Hepatocyte (in vitro differentiated cells): ENCODE data around the gene FAM135A. TPM values are rescaled to one million over a fixed set of nuclear protein-coding genes. Genes with fewer than 3 reads are reported as not detected.
"Not testable (repeated sequence)": the region's sequence is repeated elsewhere in the genome, so short reads cannot be mapped to it uniquely, and the experiment has no call there.

ENCODE experiments used
- DNase-seq: peaks from one replicate; pipeline ENCODE4 v3.0.0-alpha.2; 2016; ENCODE audit warnings: low spot score
- H2AFZ ChIP-seq: fragments of 200-600 bp; sonication (generic); 2 replicates; pipeline ENCODE4 v1.6.0; 2016; ENCODE audit warnings: antibody characterized with exemption, mild to moderate bottlenecking
- H3K27ac ChIP-seq: fragments of 200-600 bp; sonication (generic); 2 replicates; pipeline ENCODE4 v1.5.1; 2016; ENCODE audit warnings: mild to moderate bottlenecking
- H3K27me3 ChIP-seq: fragments of 200-600 bp; sonication (generic); 2 replicates; pipeline ENCODE4 v1.6.1; 2016
- H3K36me3 ChIP-seq: fragments of 200-600 bp; sonication (generic); replicated peaks from 2 replicates; pipeline ENCODE4 v1.5.1; 2016; ENCODE audit warnings: low read depth; ENCODE audit not compliant: insufficient read depth
- H3K4me1 ChIP-seq: fragments of 200-600 bp; sonication (generic); 2 replicates; pipeline ENCODE4 v1.5.1; 2016; ENCODE audit warnings: mild to moderate bottlenecking, moderate library complexity; ENCODE audit not compliant: insufficient read depth
- H3K4me2 ChIP-seq: fragments of 200-600 bp; sonication (generic); 2 replicates; pipeline ENCODE4 v1.6.0; 2016
- H3K4me3 ChIP-seq: fragments of 200-600 bp; sonication (generic); 2 replicates; pipeline ENCODE4 v1.5.1; 2016; ENCODE audit warnings: mild to moderate bottlenecking
- H3K79me2 ChIP-seq: fragments of 200-600 bp; sonication (generic); 2 replicates; pipeline ENCODE4 v1.6.0; 2017; ENCODE audit warnings: mild to moderate bottlenecking
- H3K9me2 ChIP-seq: fragments of 200-600 bp; sonication (generic); replicated peaks from 2 replicates; pipeline ENCODE4 v1.6.0; 2017; ENCODE audit warnings: mild to moderate bottlenecking; ENCODE audit not compliant: insufficient read depth
- H3K9me3 ChIP-seq: fragments of 200-600 bp; sonication (generic); 2 replicates; pipeline ENCODE4 v1.5.1; 2016; ENCODE audit warnings: low read depth, mild to moderate bottlenecking
- H4K20me1 ChIP-seq: fragments of 200-600 bp; sonication (generic); 2 replicates; pipeline ENCODE4 v1.6.0; 2016; ENCODE audit warnings: mild to moderate bottlenecking; ENCODE audit not compliant: insufficient read depth, poor library complexity, severe bottlenecking
- EZH2 ChIP-seq: fragments of 200-600 bp; sonication (generic); IDR thresholded peaks from 2 replicates; pipeline ENCODE4 v1.6.1; 2016; ENCODE audit warnings: antibody characterized with exemption, mild to moderate bottlenecking, borderline replicate concordance
- EZH2phosphoT487 ChIP-seq: fragments of 200-600 bp; sonication (generic); IDR thresholded peaks from one replicate; pipeline ENCODE4 v1.6.1; 2018; ENCODE audit warnings: antibody characterized with exemption, mild to moderate bottlenecking, low read depth, moderate library complexity; ENCODE audit not compliant: unreplicated experiment, severe bottlenecking
- WGBS: methylation state at CpG from one replicate; pipeline ENCODE4 v1.1.6; 2016; ENCODE audit warnings: low lambda C conversion rate; ENCODE audit errors: missing lambda C conversion rate; 5-methylcytosine and 5-hydroxymethylcytosine counted together
- polyA plus RNA-seq: library from polyadenylated mRNA; unstranded; fragments of >200 nt; fragmentation: Nextera tagmentation; extraction: Ambion mirVana; gene quantifications from 2 replicates; pipeline ENCODE4 v1.2.1, GENCODE V29; 2016
- total RNA-seq: library from RNA; depleted of rRNA; stranded (reverse); fragments of >200 nt; gene quantifications from 2 replicates; pipeline ENCODE4 v1.2.3, GENCODE V29; 2014
- TF ChIP-seq, protein P1 (sequence below): fragments of 200-600 bp; sonication (generic); IDR thresholded peaks from 2 replicates; pipeline ENCODE4 v1.5.1; 2016; ENCODE audit warnings: antibody characterized with exemption, mild to moderate bottlenecking; ENCODE audit not compliant: poor library complexity

FAM135A gene
- total and polyA plus RNA-seq, 2 experiments from 2014 or later = 19.0 to 78.4 TPM

DNA sequence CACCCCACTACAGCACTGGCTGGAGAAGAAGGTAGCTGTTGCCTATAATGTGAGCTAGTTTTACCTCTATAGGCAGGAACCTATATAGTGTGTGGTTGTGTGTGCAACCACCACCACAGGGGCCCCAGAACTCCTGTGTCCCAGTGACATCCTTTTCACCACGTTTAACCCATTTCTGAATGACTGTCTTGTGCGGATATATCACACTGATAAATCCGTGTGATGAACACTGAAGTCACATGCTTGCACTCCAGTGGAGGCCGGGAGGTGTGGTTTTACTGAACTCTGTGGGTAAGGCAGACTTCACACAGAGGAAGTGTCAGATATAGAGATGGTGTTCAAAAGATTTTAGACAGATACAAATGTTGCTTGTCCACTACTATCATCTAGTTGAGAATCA lies 185.9 kb downstream of the FAM135A start:
- TF ChIP-seq, protein P1, sequence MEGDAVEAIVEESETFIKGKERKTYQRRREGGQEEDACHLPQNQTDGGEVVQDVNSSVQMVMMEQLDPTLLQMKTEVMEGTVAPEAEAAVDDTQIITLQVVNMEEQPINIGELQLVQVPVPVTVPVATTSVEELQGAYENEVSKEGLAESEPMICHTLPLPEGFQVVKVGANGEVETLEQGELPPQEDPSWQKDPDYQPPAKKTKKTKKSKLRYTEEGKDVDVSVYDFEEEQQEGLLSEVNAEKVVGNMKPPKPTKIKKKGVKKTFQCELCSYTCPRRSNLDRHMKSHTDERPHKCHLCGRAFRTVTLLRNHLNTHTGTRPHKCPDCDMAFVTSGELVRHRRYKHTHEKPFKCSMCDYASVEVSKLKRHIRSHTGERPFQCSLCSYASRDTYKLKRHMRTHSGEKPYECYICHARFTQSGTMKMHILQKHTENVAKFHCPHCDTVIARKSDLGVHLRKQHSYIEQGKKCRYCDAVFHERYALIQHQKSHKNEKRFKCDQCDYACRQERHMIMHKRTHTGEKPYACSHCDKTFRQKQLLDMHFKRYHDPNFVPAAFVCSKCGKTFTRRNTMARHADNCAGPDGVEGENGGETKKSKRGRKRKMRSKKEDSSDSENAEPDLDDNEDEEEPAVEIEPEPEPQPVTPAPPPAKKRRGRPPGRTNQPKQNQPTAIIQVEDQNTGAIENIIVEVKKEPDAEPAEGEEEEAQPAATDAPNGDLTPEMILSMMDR = no peak
- TF ChIP-seq EZH2phosphoT487 (no peak), EZH2 (no peak)
- no peaks in the 10 kb centered on the region for H4K20me1 ChIP-seq
- H3K27ac ChIP-seq = no peak overlapping the region
- no peaks in the 10 kb centered on the region for H3K9me3 ChIP-seq
- no peaks in the 10 kb centered on the region for H3K79me2 ChIP-seq
- no peaks in the 10 kb centered on the region for H3K36me3 ChIP-seq
- H3K9me2 ChIP-seq = no peaks in the 10 kb centered on the region
- no peak overlapping the region for H2AFZ ChIP-seq
- no peak for DNase-seq
- no peaks in the 10 kb centered on the region for H3K4me1 ChIP-seq
- WGBS = 88% methylated on average over 4 of the region's 4 CpGs
- no peak overlapping the region for H3K4me3 ChIP-seq
- no peak overlapping the region for H3K4me2 ChIP-seq
- H3K27me3 ChIP-seq = no peaks in the 10 kb centered on the region

DNA sequence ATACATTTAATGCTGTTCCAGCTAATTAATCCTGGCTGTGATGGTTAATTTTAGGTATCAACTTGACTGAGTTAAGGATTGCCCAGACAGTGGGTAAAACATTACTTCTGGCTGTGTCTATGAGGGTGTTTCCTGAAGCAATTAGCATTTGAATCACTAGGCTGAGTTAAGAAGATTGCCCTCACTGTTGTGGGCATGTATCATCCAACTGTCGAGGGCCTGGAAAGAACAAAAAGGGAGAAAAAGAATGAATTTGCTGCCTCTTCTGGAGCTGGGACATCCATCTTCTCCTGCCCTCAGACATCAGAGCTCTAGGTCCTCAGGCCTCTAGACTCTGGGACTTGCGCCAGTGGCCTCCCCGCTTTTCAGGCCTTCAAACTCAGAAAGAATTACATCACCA lies 187.7 kb downstream of the FAM135A start:
- no peak overlapping the region for H3K27ac ChIP-seq
- no peaks in the 10 kb centered on the region for H4K20me1 ChIP-seq
- no peaks in the 10 kb centered on the region for H3K79me2 ChIP-seq
- TF ChIP-seq, protein P1 = no peak
- no peak for TF ChIP-seq EZH2
- TF ChIP-seq EZH2phosphoT487 = no peak
- no peaks in the 10 kb centered on the region for H3K4me1 ChIP-seq
- H2AFZ ChIP-seq = no peak overlapping the region
- no peak overlapping the region for H3K4me2 ChIP-seq
- no peaks in the 10 kb centered on the region for H3K36me3 ChIP-seq
- DNase-seq = no peak
- H3K9me3 ChIP-seq = no peaks in the 10 kb centered on the region
- WGBS = 82% methylated on average over 3 of the region's 3 CpGs
- H3K4me3 ChIP-seq = no peak overlapping the region
- no peaks in the 10 kb centered on the region for H3K9me2 ChIP-seq
- H3K27me3 ChIP-seq = no peaks in the 10 kb centered on the region

DNA sequence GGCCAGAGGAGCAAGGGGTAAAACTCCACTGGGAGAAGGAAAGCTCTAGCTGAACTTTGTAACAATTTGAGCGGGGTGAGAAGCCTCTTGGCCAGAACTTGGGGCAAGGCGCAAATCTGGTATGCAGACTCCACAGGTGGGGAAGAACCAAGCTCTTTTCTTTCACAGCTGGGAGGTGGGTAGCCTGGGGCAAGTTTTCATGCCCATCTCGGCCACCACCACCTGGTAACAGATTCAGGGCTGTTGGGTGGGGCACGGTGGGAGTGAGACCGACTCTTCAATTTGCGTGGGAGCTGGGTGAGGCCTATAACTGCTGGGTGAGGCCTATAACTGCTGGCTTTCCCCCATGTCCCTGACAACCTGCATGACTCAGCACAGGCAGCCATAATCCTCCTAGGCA lies 190.9 kb downstream of the FAM135A start:
- 93% methylated on average over 6 of the region's 6 CpGs for WGBS
- H3K4me3 ChIP-seq = no peak overlapping the region
- no peaks in the 10 kb centered on the region for H3K4me1 ChIP-seq
- no peaks in the 10 kb centered on the region for H3K36me3 ChIP-seq
- no peak for DNase-seq
- H3K4me2 ChIP-seq = no peak overlapping the region
- H3K9me3 ChIP-seq = no peaks in the 10 kb centered on the region
- H3K79me2 ChIP-seq = no peaks in the 10 kb centered on the region
- no peaks in the 10 kb centered on the region for H4K20me1 ChIP-seq
- TF ChIP-seq, protein P1 = no peak
- H3K9me2 ChIP-seq = no peaks in the 10 kb centered on the region
- H3K27me3 ChIP-seq = no peaks in the 10 kb centered on the region
- H2AFZ ChIP-seq = no peak overlapping the region
- no peak overlapping the region for H3K27ac ChIP-seq

DNA sequence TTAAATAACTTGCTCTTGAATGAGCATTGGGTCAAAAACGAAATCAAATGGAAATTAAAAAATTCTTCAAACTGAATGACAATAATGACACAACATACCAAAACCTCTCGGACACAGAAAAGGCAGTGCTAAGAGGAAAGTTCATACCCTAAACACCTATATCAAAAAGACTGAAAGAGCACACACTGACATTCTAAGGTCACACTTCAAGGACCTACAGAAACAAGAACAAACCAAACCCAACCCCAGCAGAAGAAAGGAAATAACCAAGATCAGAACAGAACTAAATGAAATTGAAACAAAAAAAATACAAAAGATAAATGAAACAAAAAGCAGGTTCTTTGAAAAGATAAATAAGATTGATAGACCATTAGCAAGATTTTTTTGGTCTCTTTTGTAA lies 194.1 kb downstream of the FAM135A start:
- not testable (repeated sequence) for H3K79me2 ChIP-seq, H3K4me1 ChIP-seq, H3K9me3 ChIP-seq, H4K20me1 ChIP-seq, H3K4me2 ChIP-seq, H3K36me3 ChIP-seq, H3K4me3 ChIP-seq, DNase-seq, H3K9me2 ChIP-seq, H3K27ac ChIP-seq, H3K27me3 ChIP-seq, H2AFZ ChIP-seq
- 78% methylated on average over 2 of the region's 2 CpGs for WGBS

DNA sequence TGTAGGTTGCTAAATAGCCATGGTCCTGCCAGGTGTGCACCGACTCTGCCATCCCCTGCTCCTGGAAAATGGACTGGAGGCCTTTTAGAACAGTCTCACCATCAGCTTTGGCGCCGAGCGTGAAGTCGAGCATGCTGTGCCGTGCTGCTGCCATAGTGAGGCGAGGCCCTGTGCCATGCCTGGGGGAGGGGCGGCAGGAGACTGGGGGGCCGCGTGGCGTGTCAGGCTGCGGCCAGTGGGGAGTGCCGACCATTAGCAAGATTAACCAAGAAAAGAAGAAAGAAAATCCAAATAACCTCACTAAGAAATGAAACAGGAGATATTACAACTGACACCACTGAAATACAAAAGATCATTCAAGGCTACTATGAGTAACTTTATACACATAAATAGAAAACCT lies 195.9 kb downstream of the FAM135A start:
- not testable (repeated sequence) for H3K36me3 ChIP-seq, H3K4me2 ChIP-seq, DNase-seq, H3K4me3 ChIP-seq, H3K9me2 ChIP-seq, H3K27ac ChIP-seq, H3K4me1 ChIP-seq, H3K27me3 ChIP-seq, H2AFZ ChIP-seq, H4K20me1 ChIP-seq, H3K9me3 ChIP-seq, H3K79me2 ChIP-seq
- 92% methylated on average over 10 of the region's 13 CpGs for WGBS
